Measurements from ENCODE around the gene CSPG4.

GRCh38 chr15:75732177-75732808, 19.6 kb upstream of the CSPG4 start:
- TF ChIP-seq, protein P1, sequence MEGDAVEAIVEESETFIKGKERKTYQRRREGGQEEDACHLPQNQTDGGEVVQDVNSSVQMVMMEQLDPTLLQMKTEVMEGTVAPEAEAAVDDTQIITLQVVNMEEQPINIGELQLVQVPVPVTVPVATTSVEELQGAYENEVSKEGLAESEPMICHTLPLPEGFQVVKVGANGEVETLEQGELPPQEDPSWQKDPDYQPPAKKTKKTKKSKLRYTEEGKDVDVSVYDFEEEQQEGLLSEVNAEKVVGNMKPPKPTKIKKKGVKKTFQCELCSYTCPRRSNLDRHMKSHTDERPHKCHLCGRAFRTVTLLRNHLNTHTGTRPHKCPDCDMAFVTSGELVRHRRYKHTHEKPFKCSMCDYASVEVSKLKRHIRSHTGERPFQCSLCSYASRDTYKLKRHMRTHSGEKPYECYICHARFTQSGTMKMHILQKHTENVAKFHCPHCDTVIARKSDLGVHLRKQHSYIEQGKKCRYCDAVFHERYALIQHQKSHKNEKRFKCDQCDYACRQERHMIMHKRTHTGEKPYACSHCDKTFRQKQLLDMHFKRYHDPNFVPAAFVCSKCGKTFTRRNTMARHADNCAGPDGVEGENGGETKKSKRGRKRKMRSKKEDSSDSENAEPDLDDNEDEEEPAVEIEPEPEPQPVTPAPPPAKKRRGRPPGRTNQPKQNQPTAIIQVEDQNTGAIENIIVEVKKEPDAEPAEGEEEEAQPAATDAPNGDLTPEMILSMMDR (IDR thresholded peaks at IDR 0.05), result no peak
- TF ChIP-seq POLR2A (IDR thresholded peaks at IDR 0.05) (no peak), EP300 (IDR thresholded peaks at IDR 0.05) (no peak)

Data from ovary (tissue), 3 donors.